Measurements from ENCODE around the gene IL21R.

DNA sequence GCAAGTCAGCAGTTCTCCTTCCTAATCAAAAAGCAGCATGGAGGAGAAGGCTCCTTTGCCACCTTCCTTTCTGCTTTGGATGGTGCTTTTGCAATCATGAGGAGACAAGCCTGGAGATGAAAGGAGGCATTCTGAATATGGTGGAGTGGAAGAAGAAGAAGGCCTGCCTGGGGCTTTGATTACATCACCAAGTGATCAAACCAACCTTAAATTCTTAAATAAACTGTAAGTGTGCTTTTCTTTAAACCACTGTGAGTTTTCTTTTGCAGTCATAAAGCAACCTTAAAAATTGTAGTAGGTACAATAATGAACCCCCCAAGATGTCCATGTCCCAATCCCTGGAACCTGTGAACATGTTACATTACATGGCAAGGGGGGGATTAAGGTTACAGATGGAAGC is 31.7 kb upstream of the IL21R start:
- TF ChIP-seq, protein P1, sequence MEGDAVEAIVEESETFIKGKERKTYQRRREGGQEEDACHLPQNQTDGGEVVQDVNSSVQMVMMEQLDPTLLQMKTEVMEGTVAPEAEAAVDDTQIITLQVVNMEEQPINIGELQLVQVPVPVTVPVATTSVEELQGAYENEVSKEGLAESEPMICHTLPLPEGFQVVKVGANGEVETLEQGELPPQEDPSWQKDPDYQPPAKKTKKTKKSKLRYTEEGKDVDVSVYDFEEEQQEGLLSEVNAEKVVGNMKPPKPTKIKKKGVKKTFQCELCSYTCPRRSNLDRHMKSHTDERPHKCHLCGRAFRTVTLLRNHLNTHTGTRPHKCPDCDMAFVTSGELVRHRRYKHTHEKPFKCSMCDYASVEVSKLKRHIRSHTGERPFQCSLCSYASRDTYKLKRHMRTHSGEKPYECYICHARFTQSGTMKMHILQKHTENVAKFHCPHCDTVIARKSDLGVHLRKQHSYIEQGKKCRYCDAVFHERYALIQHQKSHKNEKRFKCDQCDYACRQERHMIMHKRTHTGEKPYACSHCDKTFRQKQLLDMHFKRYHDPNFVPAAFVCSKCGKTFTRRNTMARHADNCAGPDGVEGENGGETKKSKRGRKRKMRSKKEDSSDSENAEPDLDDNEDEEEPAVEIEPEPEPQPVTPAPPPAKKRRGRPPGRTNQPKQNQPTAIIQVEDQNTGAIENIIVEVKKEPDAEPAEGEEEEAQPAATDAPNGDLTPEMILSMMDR (IDR thresholded peaks at IDR 0.05) = no peak
- TF ChIP-seq ZFX (IDR thresholded peaks at IDR 0.05; ENCODE audit: borderline replicate concordance) = no peak
